HCT116 (cell line): Measurements from ENCODE around the gene KRTAP1-5.

Experiments used
- CTCF ChIP-seq, 3 experiments: fragments of 200-600 bp in 1 of 3; sonication (generic) in 1 of 3; IDR thresholded peaks in 2 of 3; conservative IDR thresholded peaks in 1 of 3; 2 replicates each; pipeline ENCODE4 v1.5.1; 2012 to 2017; ENCODE audit warnings: low read depth in 2 of 3, low read length in 2 of 3, antibody characterized with exemption in 1 of 3, borderline replicate concordance in 1 of 3, control low read depth in 1 of 3, mild to moderate bottlenecking in 1 of 3, mixed read lengths in 1 of 3, mixed run types in 1 of 3, moderate library complexity in 1 of 3; ENCODE audit not compliant: insufficient read depth in 1 of 3
- EZH2 ChIP-seq: fragments of 200-600 bp; sonication (generic); IDR thresholded peaks from 2 replicates; pipeline ENCODE4 v1.6.1; 2017; ENCODE audit warnings: antibody characterized with exemption, mixed run types
- EZH2phosphoT487 ChIP-seq: fragments of 200-600 bp; IDR thresholded peaks from 2 replicates; pipeline ENCODE4 v1.6.1; 2018; ENCODE audit warnings: antibody characterized with exemption, borderline replicate concordance
- POLR2A ChIP-seq: IDR thresholded peaks from 2 replicates; pipeline ENCODE4 v1.7.0; 2011; ENCODE audit warnings: borderline replicate concordance; ENCODE audit not compliant: insufficient read depth, insufficient read length; ENCODE audit errors: extremely low read depth
- POLR2AphosphoS5 ChIP-seq: IDR thresholded peaks from 2 replicates; pipeline ENCODE4 v1.6.1; 2011; ENCODE audit warnings: mild to moderate bottlenecking, low read depth, low read length, moderate library complexity
- ZNF274 ChIP-seq: fragments of 200-500 bp; sonication (Bioruptor generic); IDR thresholded peaks from 2 replicates; pipeline ENCODE4 v1.6.1; 2014; ENCODE audit warnings: mild to moderate bottlenecking, low read depth, low read length, inconsistent platforms

- TF ChIP-seq POLR2AphosphoS5 (no peak), POLR2A (no peak), ZNF274 (no peak), CTCF (IDR thresholded peaks at IDR 0.05 in 2 of 3, conservative IDR thresholded peaks at IDR 0.05 in 1 of 3; ENCODE audit: borderline replicate concordance in 1 of 3, insufficient read depth in 1 of 3, low read depth in 2 of 3, low read length in 2 of 3) (no peak), EZH2 (no peak), EZH2phosphoT487 (no peak)
These were observed 33.9 kb downstream of the KRTAP1-5 start for GRCh38 chr17:40993084-40993483.
